Measurements from ENCODE around the gene RAB25. TPM values are rescaled to one million over a fixed set of nuclear protein-coding genes. Genes with fewer than 3 reads are reported as not detected.
A peak's percentile ranks its signal among the peaks of the same experiment; 100 is the strongest.

Gene RAB25
- total and polyA plus RNA-seq, 4 donors = 0.67 to 2.0 (median 0.92) TPM

DNA sequence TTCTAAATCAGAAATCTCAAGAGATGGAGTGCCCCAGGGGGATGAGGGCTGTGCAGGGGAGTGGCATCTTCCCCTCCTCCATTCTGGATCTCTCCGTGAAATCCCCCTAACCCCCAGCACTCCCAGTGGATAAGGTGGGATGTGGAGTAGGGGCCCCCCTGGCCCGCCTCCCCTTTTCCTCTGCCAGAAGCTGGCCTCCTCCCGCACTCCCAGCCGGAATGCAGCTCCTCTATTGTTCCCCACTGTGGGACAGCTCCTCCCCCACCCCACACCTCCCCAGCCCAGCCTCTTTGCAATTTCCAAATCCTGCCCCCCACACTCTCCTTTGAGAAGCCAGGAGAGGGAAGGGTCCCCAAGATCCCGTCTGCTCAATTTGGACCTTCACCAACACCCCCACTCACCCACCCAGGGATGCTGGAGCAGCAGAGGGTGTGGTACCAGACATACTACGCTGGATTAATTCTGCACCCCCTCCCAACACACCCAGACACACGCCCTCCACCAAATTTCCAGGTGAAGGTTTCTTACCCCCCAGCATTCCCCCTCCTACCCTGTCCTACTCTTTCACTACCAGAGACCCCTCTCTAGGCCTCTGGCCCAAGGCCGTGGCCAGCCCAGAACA is 19.4 kb downstream of the RAB25 start:
- no peak overlapping the region for H3K9ac ChIP-seq (ENCODE audit: low read depth in 1 of 2, low read length in 2 of 2)
- no peaks in the 10 kb centered on the region for H3K36me3 ChIP-seq (ENCODE audit: control insufficient read depth in 4 of 4, insufficient read depth in 3 of 4, low read depth in 1 of 4, low read length in 3 of 4)
- H3K27ac ChIP-seq (ENCODE audit: low read depth in 1 of 2, low read length in 2 of 2) = no peak overlapping the region
- DNase-seq (ENCODE audit: low spot score) = no peak
- no peaks in the 10 kb centered on the region for H3K27me3 ChIP-seq (ENCODE audit: control insufficient read depth in 4 of 4, insufficient read depth in 4 of 4, low read length in 3 of 4)
- 78% methylated on average over 8 of the region's 8 CpGs for WGBS
- TF ChIP-seq HNF4G (IDR thresholded peaks at IDR 0.05) = no peak
- no peak for TF ChIP-seq YY1 (IDR thresholded peaks at IDR 0.05)
- no peak for TF ChIP-seq NR2F2 (IDR thresholded peaks at IDR 0.05)
- no peak for TF ChIP-seq GABPA (IDR thresholded peaks at IDR 0.05 in 1 of 2, conservative IDR thresholded peaks at IDR 0.05 in 1 of 2)
- TF ChIP-seq ATF3 (IDR thresholded peaks at IDR 0.05) = no peak
- no peak for TF ChIP-seq RAD21 (IDR thresholded peaks at IDR 0.05)
- H3K4me3 ChIP-seq (ENCODE audit: low read depth in 1 of 3, low read length in 3 of 3) = no peak overlapping the region
- H3K4me1 ChIP-seq (ENCODE audit: control insufficient read depth in 4 of 4, insufficient read depth in 4 of 4, low read length in 3 of 4) = peaks cover 2 to 34% (median 14%) of the 10 kb centered on the region in 4 donors
- no peaks in the 10 kb centered on the region for H3K9me3 ChIP-seq (ENCODE audit: control insufficient read depth in 4 of 4, low read length in 3 of 4)

GRCh38 chr1:156080863-156081179 is 19.9 kb downstream of the RAB25 start:
- 86% methylated on average over 4 of the region's 4 CpGs for WGBS
- TF ChIP-seq HNF4G (IDR thresholded peaks at IDR 0.05) = no peak
- TF ChIP-seq EGR1 (IDR thresholded peaks at IDR 0.05; ENCODE audit: low read depth in 2 of 2) = no peak
- no peak for TF ChIP-seq ATF3 (IDR thresholded peaks at IDR 0.05)
- no peak for TF ChIP-seq FOXA1 (IDR thresholded peaks at IDR 0.05)
- no peak for TF ChIP-seq REST (IDR thresholded peaks at IDR 0.05)
- TF ChIP-seq, protein P1, sequence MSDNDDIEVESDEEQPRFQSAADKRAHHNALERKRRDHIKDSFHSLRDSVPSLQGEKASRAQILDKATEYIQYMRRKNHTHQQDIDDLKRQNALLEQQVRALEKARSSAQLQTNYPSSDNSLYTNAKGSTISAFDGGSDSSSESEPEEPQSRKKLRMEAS (IDR thresholded peaks at IDR 0.05) = no peak
- Histone ChIP-seq H3K4me3 (ENCODE audit: low read depth in 1 of 3, low read length in 3 of 3) (no peak overlapping the region), H3K27ac (ENCODE audit: low read depth in 1 of 2, low read length in 2 of 2) (no peak overlapping the region), H3K4me1 (ENCODE audit: control insufficient read depth in 4 of 4, insufficient read depth in 4 of 4, low read length in 3 of 4) (peaks cover 2 to 29% (median 11%) of the 10 kb centered on the region in 4 donors), H3K36me3 (ENCODE audit: control insufficient read depth in 4 of 4, insufficient read depth in 3 of 4, low read depth in 1 of 4, low read length in 3 of 4) (no peaks in the 10 kb centered on the region), H3K9me3 (ENCODE audit: control insufficient read depth in 4 of 4, low read length in 3 of 4) (no peaks in the 10 kb centered on the region), H3K9ac (ENCODE audit: low read depth in 1 of 2, low read length in 2 of 2) (no peak overlapping the region), H3K27me3 (ENCODE audit: control insufficient read depth in 4 of 4, insufficient read depth in 4 of 4, low read length in 3 of 4) (no peaks in the 10 kb centered on the region)
- DNase-seq (ENCODE audit: low spot score) = no peak

DNA sequence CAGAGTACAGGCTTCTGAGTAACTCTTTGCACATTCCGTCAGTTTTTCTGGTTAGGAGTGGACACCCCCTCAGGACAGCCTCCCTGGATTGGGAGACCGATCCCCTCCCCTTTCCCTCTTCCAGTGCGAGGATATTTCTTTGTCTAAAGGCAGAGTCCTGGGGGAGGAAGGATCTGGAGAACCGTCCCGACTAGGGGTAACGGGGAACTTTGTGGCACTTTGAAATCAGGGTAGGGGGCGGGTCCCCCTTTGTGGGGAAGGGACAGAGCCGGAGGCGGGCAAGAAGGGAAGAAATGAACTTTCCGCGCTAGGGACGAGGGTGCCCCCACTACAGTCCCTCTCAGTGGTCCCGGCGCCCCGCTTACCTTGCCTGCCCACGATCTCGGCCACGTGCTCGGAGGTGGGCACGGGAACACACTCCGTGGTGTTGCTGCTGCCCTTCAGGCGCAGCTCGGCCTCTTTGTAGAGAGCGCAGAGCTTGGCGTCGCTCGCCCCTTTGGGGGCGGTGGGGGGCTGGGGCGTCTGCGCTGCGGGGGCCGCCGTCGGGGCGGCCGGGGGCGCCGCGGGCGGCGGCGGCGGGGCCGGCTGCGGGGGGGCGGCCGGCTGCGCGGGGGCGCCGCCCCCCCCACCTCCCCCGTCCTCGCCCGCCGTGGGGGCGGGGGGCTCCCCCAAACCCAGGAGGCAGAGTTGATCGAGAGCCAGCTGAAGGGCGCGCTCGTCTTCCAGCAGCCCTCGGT is 20.4 kb downstream of the RAB25 start:
- peaks cover 2 to 28% (median 12%) of the 10 kb centered on the region in 4 donors for H3K4me1 ChIP-seq (ENCODE audit: control insufficient read depth in 4 of 4, insufficient read depth in 4 of 4, low read length in 3 of 4)
- WGBS = 19% methylated on average over 61 of the region's 61 CpGs
- no peaks in the 10 kb centered on the region for H3K36me3 ChIP-seq (ENCODE audit: control insufficient read depth in 4 of 4, insufficient read depth in 3 of 4, low read depth in 1 of 4, low read length in 3 of 4)
- H3K4me3 ChIP-seq (ENCODE audit: low read depth in 1 of 3, low read length in 3 of 3) = peak overlapping the region in 1 of 3 donors; percentile 81
- no peak for DNase-seq (ENCODE audit: low spot score)
- no peak overlapping the region for H3K9ac ChIP-seq (ENCODE audit: low read depth in 1 of 2, low read length in 2 of 2)
- no peak overlapping the region for H3K27ac ChIP-seq (ENCODE audit: low read depth in 1 of 2, low read length in 2 of 2)
- H3K27me3 ChIP-seq (ENCODE audit: control insufficient read depth in 4 of 4, insufficient read depth in 4 of 4, low read length in 3 of 4) = no peaks in the 10 kb centered on the region
- H3K9me3 ChIP-seq (ENCODE audit: control insufficient read depth in 4 of 4, low read length in 3 of 4) = no peaks in the 10 kb centered on the region
- TF ChIP-seq FOXA2 (IDR thresholded peaks at IDR 0.05) = no peak
- TF ChIP-seq, protein P1 (IDR thresholded peaks at IDR 0.05) = no peak
- TF ChIP-seq EGR1 (IDR thresholded peaks at IDR 0.05; ENCODE audit: low read depth in 2 of 2) = no peak
- no peak for TF ChIP-seq HNF4G (IDR thresholded peaks at IDR 0.05)
- TF ChIP-seq REST (IDR thresholded peaks at IDR 0.05) = no peak
- no peak for TF ChIP-seq GABPA (IDR thresholded peaks at IDR 0.05 in 1 of 2, conservative IDR thresholded peaks at IDR 0.05 in 1 of 2)
- no peak for TF ChIP-seq SP1 (IDR thresholded peaks at IDR 0.05)
- no peak for TF ChIP-seq TAF1 (conservative IDR thresholded peaks at IDR 0.05)
- TF ChIP-seq, protein P2, sequence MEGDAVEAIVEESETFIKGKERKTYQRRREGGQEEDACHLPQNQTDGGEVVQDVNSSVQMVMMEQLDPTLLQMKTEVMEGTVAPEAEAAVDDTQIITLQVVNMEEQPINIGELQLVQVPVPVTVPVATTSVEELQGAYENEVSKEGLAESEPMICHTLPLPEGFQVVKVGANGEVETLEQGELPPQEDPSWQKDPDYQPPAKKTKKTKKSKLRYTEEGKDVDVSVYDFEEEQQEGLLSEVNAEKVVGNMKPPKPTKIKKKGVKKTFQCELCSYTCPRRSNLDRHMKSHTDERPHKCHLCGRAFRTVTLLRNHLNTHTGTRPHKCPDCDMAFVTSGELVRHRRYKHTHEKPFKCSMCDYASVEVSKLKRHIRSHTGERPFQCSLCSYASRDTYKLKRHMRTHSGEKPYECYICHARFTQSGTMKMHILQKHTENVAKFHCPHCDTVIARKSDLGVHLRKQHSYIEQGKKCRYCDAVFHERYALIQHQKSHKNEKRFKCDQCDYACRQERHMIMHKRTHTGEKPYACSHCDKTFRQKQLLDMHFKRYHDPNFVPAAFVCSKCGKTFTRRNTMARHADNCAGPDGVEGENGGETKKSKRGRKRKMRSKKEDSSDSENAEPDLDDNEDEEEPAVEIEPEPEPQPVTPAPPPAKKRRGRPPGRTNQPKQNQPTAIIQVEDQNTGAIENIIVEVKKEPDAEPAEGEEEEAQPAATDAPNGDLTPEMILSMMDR (IDR thresholded peaks at IDR 0.05; ENCODE audit: low read depth, low read length, missing input control) = no peak
- TF ChIP-seq RXRA (IDR thresholded peaks at IDR 0.05) = no peak
- no peak for TF ChIP-seq JUND (IDR thresholded peaks at IDR 0.05)
